Measurements from ENCODE around the gene GABBR2.

DNA sequence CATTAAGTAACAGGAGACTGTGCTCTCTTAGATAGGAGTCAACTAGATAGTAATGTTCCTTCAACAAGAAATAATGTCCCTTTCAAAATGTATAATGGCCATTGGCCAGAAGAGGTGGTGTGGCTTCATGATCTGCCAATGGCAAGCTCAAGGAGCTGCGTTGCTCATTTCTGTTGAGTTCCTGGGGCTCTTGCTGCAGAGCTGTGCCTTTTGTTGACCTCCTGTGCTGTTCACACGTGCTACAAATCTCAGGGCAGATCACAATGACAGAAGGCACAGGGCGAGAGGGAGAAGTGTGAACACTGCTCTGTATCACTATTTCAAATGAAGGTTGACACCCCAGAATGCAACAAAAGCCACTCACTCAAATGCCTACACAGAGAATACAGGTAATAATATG is 437.3 kb downstream of the GABBR2 start:
- TF ChIP-seq, protein P1, sequence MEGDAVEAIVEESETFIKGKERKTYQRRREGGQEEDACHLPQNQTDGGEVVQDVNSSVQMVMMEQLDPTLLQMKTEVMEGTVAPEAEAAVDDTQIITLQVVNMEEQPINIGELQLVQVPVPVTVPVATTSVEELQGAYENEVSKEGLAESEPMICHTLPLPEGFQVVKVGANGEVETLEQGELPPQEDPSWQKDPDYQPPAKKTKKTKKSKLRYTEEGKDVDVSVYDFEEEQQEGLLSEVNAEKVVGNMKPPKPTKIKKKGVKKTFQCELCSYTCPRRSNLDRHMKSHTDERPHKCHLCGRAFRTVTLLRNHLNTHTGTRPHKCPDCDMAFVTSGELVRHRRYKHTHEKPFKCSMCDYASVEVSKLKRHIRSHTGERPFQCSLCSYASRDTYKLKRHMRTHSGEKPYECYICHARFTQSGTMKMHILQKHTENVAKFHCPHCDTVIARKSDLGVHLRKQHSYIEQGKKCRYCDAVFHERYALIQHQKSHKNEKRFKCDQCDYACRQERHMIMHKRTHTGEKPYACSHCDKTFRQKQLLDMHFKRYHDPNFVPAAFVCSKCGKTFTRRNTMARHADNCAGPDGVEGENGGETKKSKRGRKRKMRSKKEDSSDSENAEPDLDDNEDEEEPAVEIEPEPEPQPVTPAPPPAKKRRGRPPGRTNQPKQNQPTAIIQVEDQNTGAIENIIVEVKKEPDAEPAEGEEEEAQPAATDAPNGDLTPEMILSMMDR (IDR thresholded peaks at IDR 0.05), result no peak
- no peak for TF ChIP-seq POLR2A (IDR thresholded peaks at IDR 0.05)
